WTC11 (cell line): ENCODE measurements around the gene CHRM3. TPM values are rescaled to one million over a fixed set of nuclear protein-coding genes. Genes with fewer than 3 reads are reported as not detected.

Source experiments
- ATAC-seq: fragments of 200-7000 bp; cut with Tn5 transposase; 2 replicates; pipeline ENCODE4 v1.10.0; 2021; ENCODE audit warnings: mild to moderate bottlenecking, moderate library complexity
- CTCF ChIA-PET: fragments of 300-600 bp; sonication (Branson Sonifier 250); formaldehyde crosslinking; loops from one replicate; lab custom pipeline; 2021; ENCODE audit warnings: antibody characterized with exemption; lab: Charles Lee
- POLR2A ChIA-PET: fragments of 350-600 bp; sonication (Branson Sonifier 250); formaldehyde crosslinking; loops from one replicate; lab custom pipeline; 2021; ENCODE audit warnings: antibody characterized with exemption; lab: Charles Lee
- DNase-seq: peaks from one replicate; pipeline ENCODE4 v3.0.0; 2021; ENCODE audit warnings: low spot score
- H3K27ac Mint-ChIP-seq: 2 replicates; pipeline ENCODE4 v1.8.0; 2021; ENCODE audit warnings: mixed read lengths
- H3K27me3 Mint-ChIP-seq: 2 replicates; pipeline ENCODE4 v1.8.0; 2021; ENCODE audit warnings: low read depth, mild to moderate bottlenecking, moderate library complexity, mixed read lengths
- H3K36me3 Mint-ChIP-seq: 2 replicates; pipeline ENCODE4 v1.8.0; 2021; ENCODE audit warnings: mixed read lengths
- H3K4me1 Mint-ChIP-seq: 2 replicates; pipeline ENCODE4 v1.8.0; 2022; ENCODE audit warnings: mixed read lengths
- H3K4me3 Mint-ChIP-seq: 2 replicates; pipeline ENCODE4 v1.8.0; 2021; ENCODE audit warnings: mild to moderate bottlenecking, moderate library complexity, mixed read lengths
- H3K9me3 Mint-ChIP-seq: 2 replicates; pipeline ENCODE4 v1.8.0; 2021; ENCODE audit warnings: mixed read lengths
- ATF1 ChIP-seq: sonication (generic); formaldehyde crosslinking; IDR thresholded peaks from 2 replicates; pipeline ENCODE4 v1.8.1; 2023; ENCODE audit warnings: mild to moderate bottlenecking, moderate library complexity, missing genetic modification reagents
- CREB1 ChIP-seq: sonication (generic); formaldehyde crosslinking; IDR thresholded peaks from 2 replicates; pipeline ENCODE4 v1.8.0; 2023; ENCODE audit warnings: mild to moderate bottlenecking, missing genetic modification reagents
- JAZF1 ChIP-seq: fragments of 250-450 bp; sonication (Bioruptor Pico); IDR thresholded peaks from 2 replicates; pipeline ENCODE4 v1.9.0; 2021; ENCODE audit warnings: moderate library complexity, mild to moderate bottlenecking, inconsistent platforms
- MXD4 ChIP-seq: fragments of 250-450 bp; sonication (Bioruptor Pico); IDR thresholded peaks from 2 replicates; pipeline ENCODE4 v1.8.0; 2021; ENCODE audit warnings: mild to moderate bottlenecking, moderate library complexity, borderline replicate concordance
- OVOL2 ChIP-seq: fragments of 250-450 bp; sonication (Bioruptor Pico); IDR thresholded peaks from 2 replicates; pipeline ENCODE4 v1.9.0; 2021; ENCODE audit warnings: mild to moderate bottlenecking, borderline replicate concordance
- PRRX2 ChIP-seq: fragments of 250-450 bp; sonication (Bioruptor Pico); IDR thresholded peaks from 2 replicates; pipeline ENCODE4 v1.8.0; 2021; ENCODE audit warnings: mild to moderate bottlenecking
- SMAD3 ChIP-seq: sonication (generic); formaldehyde crosslinking; IDR thresholded peaks from 2 replicates; pipeline ENCODE4 v1.8.0; 2022; ENCODE audit warnings: missing genetic modification reagents, mild to moderate bottlenecking, borderline replicate concordance
- SP1 ChIP-seq: sonication (generic); formaldehyde crosslinking; conservative IDR thresholded peaks from 2 replicates; pipeline ENCODE4 v1.8.1; 2022; ENCODE audit warnings: missing genetic modification reagents
- TEAD1 ChIP-seq: sonication (generic); formaldehyde crosslinking; IDR thresholded peaks from 2 replicates; pipeline ENCODE4 v1.8.0; 2022; ENCODE audit warnings: mild to moderate bottlenecking, missing genetic modification reagents
- TEAD4 ChIP-seq: sonication (generic); formaldehyde crosslinking; IDR thresholded peaks from 2 replicates; pipeline ENCODE4 v1.8.0; 2022; ENCODE audit warnings: mild to moderate bottlenecking, missing genetic modification reagents
- TP53 ChIP-seq: sonication (generic); formaldehyde crosslinking; IDR thresholded peaks from 2 replicates; pipeline ENCODE4 v1.8.1; 2023; ENCODE audit warnings: mild to moderate bottlenecking, missing genetic modification reagents
- ZBTB21 ChIP-seq: sonication (generic); formaldehyde crosslinking; IDR thresholded peaks from 2 replicates; pipeline ENCODE4 v1.8.1; 2023; ENCODE audit warnings: mild to moderate bottlenecking, missing genetic modification reagents, borderline replicate concordance
- ZNF121 ChIP-seq: sonication (generic); formaldehyde crosslinking; IDR thresholded peaks from 2 replicates; pipeline ENCODE4 v1.8.0; 2023; ENCODE audit warnings: missing genetic modification reagents
- ZNF396 ChIP-seq: fragments of 250-450 bp; sonication (Bioruptor Pico); IDR thresholded peaks from 2 replicates; pipeline ENCODE4 v1.8.0; 2021; ENCODE audit warnings: mild to moderate bottlenecking, moderate library complexity, borderline replicate concordance
- total RNA-seq: library from RNA; stranded (reverse); gene quantifications from 3 replicates; pipeline ENCODE4 v1.2.3, GENCODE V29; 2021
- TF ChIP-seq, protein P1 (sequence below): sonication (generic); formaldehyde crosslinking; IDR thresholded peaks from 2 replicates; pipeline ENCODE4 v1.8.1; 2023; ENCODE audit warnings: mild to moderate bottlenecking, missing genetic modification reagents, moderate library complexity
- TF ChIP-seq, protein P2 (sequence below): fragments of 250-450 bp; sonication (Bioruptor Pico); IDR thresholded peaks from 2 replicates; pipeline ENCODE4 v1.9.0; 2021; ENCODE audit warnings: moderate library complexity, mild to moderate bottlenecking, inconsistent platforms, borderline replicate concordance
- TF ChIP-seq, protein P3 (sequence below): fragments of 250-450 bp; sonication (Bioruptor Pico); IDR thresholded peaks from 2 replicates; pipeline ENCODE4 v1.9.0; 2021; ENCODE audit warnings: mild to moderate bottlenecking, borderline replicate concordance
- TF ChIP-seq, protein P4 (sequence below): sonication (generic); formaldehyde crosslinking; IDR thresholded peaks from 2 replicates; pipeline ENCODE4 v1.8.1; 2022; ENCODE audit warnings: mild to moderate bottlenecking, missing genetic modification reagents, moderate library complexity, borderline replicate concordance
- TF ChIP-seq, protein P5 (sequence below): fragments of 200-600 bp; IDR thresholded peaks from 2 replicates; pipeline ENCODE4 v1.8.0; 2022; ENCODE audit warnings: antibody characterized with exemption
- TF ChIP-seq, protein P6 (sequence below): sonication (generic); formaldehyde crosslinking; IDR thresholded peaks from 2 replicates; pipeline ENCODE4 v1.8.0; 2023; ENCODE audit warnings: missing genetic modification reagents, mild to moderate bottlenecking, borderline replicate concordance
- TF ChIP-seq, protein P7 (sequence below): sonication (generic); formaldehyde crosslinking; IDR thresholded peaks from 2 replicates; pipeline ENCODE4 v1.8.0; 2022; ENCODE audit warnings: mild to moderate bottlenecking, missing genetic modification reagents

CHRM3 gene
- total RNA-seq, 1 experiment from 2014 or later: 6.9 TPM

DNA sequence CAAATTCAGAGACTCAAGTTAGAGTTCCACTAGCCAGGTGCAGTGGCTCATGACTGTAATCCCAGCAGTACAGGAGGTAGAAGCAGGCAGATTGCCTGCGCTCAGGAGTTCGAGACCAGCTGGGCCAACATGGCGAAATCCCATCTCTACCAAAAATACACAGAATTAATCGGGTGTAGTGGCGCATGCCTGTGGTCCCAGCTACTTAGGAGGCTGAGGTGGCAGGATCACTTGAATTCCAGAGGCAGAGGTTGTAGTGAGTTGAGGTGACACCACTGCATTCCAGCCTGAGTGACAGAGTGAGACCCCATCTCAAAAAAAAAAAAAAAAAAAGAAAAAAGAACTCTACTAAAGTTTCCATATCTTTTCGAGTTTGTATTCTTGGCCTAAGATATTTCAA, 36.7 kb upstream of the CHRM3 start (continued):
- TF ChIP-seq, protein P1, sequence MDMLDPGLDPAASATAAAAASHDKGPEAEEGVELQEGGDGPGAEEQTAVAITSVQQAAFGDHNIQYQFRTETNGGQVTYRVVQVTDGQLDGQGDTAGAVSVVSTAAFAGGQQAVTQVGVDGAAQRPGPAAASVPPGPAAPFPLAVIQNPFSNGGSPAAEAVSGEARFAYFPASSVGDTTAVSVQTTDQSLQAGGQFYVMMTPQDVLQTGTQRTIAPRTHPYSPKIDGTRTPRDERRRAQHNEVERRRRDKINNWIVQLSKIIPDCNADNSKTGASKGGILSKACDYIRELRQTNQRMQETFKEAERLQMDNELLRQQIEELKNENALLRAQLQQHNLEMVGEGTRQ (CRISPR knock-in tag): no peak
- no peak for TF ChIP-seq ZNF121 (CRISPR knock-in tag)

DNA sequence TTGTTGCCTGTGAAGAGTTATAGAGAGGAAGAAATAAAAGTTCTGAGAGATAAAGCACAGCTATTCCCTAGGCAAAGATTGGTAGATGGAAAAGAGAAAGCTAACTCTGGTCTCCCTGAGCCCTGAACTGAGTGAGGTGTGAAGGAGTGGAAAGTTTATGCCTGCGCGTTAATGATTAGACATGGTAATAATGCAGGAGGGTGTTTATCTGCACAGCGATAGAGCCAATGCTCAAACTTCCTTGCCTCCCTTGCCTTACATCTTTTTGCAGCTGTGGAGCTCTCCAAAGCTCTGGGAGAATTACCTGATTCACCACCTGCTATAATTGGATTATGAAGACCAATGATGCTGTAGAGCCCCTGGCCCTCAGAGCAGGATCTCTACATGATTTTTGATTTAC, 32.8 kb upstream of the CHRM3 start:
- Mint-ChIP-seq H3K36me3 (no peaks in the 10 kb centered on the region), H3K4me1 (no peaks in the 10 kb centered on the region), H3K4me3 (no peak overlapping the region), H3K27ac (no peak overlapping the region), H3K27me3 (no peaks in the 10 kb centered on the region), H3K9me3 (no peaks in the 10 kb centered on the region)
- DNase-seq (no peak), ATAC-seq (no peak)
- TF ChIP-seq, protein P2, sequence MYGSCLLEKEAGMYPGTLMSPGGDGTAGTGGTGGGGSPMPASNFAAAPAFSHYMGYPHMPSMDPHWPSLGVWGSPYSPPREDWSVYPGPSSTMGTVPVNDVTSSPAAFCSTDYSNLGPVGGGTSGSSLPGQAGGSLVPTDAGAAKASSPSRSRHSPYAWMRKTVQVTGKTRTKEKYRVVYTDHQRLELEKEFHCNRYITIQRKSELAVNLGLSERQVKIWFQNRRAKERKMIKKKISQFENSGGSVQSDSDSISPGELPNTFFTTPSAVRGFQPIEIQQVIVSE: no peak
- no peak for TF ChIP-seq JAZF1 (CRISPR knock-in tag)
- no peak for TF ChIP-seq TEAD4 (CRISPR knock-in tag)
- TF ChIP-seq, protein P3, sequence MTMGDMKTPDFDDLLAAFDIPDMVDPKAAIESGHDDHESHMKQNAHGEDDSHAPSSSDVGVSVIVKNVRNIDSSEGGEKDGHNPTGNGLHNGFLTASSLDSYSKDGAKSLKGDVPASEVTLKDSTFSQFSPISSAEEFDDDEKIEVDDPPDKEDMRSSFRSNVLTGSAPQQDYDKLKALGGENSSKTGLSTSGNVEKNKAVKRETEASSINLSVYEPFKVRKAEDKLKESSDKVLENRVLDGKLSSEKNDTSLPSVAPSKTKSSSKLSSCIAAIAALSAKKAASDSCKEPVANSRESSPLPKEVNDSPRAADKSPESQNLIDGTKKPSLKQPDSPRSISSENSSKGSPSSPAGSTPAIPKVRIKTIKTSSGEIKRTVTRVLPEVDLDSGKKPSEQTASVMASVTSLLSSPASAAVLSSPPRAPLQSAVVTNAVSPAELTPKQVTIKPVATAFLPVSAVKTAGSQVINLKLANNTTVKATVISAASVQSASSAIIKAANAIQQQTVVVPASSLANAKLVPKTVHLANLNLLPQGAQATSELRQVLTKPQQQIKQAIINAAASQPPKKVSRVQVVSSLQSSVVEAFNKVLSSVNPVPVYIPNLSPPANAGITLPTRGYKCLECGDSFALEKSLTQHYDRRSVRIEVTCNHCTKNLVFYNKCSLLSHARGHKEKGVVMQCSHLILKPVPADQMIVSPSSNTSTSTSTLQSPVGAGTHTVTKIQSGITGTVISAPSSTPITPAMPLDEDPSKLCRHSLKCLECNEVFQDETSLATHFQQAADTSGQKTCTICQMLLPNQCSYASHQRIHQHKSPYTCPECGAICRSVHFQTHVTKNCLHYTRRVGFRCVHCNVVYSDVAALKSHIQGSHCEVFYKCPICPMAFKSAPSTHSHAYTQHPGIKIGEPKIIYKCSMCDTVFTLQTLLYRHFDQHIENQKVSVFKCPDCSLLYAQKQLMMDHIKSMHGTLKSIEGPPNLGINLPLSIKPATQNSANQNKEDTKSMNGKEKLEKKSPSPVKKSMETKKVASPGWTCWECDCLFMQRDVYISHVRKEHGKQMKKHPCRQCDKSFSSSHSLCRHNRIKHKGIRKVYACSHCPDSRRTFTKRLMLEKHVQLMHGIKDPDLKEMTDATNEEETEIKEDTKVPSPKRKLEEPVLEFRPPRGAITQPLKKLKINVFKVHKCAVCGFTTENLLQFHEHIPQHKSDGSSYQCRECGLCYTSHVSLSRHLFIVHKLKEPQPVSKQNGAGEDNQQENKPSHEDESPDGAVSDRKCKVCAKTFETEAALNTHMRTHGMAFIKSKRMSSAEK (CRISPR knock-in tag): no peak
- TF ChIP-seq ZNF396 (CRISPR knock-in tag): no peak
- no peak for TF ChIP-seq MXD4 (CRISPR knock-in tag)
- TF ChIP-seq ZBTB21 (CRISPR knock-in tag): no peak
- TF ChIP-seq SMAD3 (CRISPR knock-in tag): no peak
- TF ChIP-seq PRRX2: no peak
- TF ChIP-seq OVOL2 (CRISPR knock-in tag): no peak
- TF ChIP-seq SP1 (CRISPR knock-in tag): no peak
- no peak for TF ChIP-seq TP53 (CRISPR knock-in tag)
- TF ChIP-seq ATF1 (CRISPR knock-in tag): no peak
- TF ChIP-seq, protein P4, sequence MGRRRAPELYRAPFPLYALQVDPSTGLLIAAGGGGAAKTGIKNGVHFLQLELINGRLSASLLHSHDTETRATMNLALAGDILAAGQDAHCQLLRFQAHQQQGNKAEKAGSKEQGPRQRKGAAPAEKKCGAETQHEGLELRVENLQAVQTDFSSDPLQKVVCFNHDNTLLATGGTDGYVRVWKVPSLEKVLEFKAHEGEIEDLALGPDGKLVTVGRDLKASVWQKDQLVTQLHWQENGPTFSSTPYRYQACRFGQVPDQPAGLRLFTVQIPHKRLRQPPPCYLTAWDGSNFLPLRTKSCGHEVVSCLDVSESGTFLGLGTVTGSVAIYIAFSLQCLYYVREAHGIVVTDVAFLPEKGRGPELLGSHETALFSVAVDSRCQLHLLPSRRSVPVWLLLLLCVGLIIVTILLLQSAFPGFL (CRISPR knock-in tag): no peak
- TF ChIP-seq TEAD1 (CRISPR knock-in tag): no peak
- POLR2A ChIA-PET: no interaction called here
- CTCF ChIA-PET: no interaction called here

DNA sequence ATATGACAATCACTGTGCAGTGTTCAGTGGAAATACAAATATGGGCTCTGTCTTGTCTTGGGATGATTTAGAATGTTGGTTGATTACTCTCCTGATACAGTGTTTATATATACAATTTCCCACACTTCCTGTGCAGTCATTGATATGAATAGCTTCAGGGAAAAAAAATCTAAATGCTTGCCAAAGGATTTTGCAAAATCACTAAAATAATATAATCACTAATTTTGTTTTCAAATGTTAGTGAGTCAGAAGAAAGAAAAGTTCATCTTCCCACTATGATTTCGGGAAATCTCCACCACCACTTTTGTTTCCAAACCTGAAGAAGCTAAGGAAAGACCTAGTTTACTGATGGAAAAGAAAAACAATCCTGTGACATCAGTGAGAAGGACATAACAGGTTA, 32.1 kb upstream of the CHRM3 start:
- H3K36me3 Mint-ChIP-seq: no peaks in the 10 kb centered on the region
- DNase-seq: no peak
- ATAC-seq: no peak
- no peak overlapping the region for H3K4me3 Mint-ChIP-seq
- H3K4me1 Mint-ChIP-seq: no peaks in the 10 kb centered on the region
- ChIA-PET CTCF (no interaction called here), POLR2A (no interaction called here)
- no peaks in the 10 kb centered on the region for H3K27me3 Mint-ChIP-seq
- no peaks in the 10 kb centered on the region for H3K9me3 Mint-ChIP-seq
- no peak overlapping the region for H3K27ac Mint-ChIP-seq
- TF ChIP-seq ATF1 (CRISPR knock-in tag): no peak
- no peak for TF ChIP-seq CREB1 (CRISPR knock-in tag)
- TF ChIP-seq, protein P5, sequence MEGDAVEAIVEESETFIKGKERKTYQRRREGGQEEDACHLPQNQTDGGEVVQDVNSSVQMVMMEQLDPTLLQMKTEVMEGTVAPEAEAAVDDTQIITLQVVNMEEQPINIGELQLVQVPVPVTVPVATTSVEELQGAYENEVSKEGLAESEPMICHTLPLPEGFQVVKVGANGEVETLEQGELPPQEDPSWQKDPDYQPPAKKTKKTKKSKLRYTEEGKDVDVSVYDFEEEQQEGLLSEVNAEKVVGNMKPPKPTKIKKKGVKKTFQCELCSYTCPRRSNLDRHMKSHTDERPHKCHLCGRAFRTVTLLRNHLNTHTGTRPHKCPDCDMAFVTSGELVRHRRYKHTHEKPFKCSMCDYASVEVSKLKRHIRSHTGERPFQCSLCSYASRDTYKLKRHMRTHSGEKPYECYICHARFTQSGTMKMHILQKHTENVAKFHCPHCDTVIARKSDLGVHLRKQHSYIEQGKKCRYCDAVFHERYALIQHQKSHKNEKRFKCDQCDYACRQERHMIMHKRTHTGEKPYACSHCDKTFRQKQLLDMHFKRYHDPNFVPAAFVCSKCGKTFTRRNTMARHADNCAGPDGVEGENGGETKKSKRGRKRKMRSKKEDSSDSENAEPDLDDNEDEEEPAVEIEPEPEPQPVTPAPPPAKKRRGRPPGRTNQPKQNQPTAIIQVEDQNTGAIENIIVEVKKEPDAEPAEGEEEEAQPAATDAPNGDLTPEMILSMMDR: no peak
- TF ChIP-seq, protein P6, sequence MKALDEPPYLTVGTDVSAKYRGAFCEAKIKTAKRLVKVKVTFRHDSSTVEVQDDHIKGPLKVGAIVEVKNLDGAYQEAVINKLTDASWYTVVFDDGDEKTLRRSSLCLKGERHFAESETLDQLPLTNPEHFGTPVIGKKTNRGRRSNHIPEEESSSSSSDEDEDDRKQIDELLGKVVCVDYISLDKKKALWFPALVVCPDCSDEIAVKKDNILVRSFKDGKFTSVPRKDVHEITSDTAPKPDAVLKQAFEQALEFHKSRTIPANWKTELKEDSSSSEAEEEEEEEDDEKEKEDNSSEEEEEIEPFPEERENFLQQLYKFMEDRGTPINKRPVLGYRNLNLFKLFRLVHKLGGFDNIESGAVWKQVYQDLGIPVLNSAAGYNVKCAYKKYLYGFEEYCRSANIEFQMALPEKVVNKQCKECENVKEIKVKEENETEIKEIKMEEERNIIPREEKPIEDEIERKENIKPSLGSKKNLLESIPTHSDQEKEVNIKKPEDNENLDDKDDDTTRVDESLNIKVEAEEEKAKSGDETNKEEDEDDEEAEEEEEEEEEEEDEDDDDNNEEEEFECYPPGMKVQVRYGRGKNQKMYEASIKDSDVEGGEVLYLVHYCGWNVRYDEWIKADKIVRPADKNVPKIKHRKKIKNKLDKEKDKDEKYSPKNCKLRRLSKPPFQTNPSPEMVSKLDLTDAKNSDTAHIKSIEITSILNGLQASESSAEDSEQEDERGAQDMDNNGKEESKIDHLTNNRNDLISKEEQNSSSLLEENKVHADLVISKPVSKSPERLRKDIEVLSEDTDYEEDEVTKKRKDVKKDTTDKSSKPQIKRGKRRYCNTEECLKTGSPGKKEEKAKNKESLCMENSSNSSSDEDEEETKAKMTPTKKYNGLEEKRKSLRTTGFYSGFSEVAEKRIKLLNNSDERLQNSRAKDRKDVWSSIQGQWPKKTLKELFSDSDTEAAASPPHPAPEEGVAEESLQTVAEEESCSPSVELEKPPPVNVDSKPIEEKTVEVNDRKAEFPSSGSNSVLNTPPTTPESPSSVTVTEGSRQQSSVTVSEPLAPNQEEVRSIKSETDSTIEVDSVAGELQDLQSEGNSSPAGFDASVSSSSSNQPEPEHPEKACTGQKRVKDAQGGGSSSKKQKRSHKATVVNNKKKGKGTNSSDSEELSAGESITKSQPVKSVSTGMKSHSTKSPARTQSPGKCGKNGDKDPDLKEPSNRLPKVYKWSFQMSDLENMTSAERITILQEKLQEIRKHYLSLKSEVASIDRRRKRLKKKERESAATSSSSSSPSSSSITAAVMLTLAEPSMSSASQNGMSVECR: no peak
- TF ChIP-seq, protein P7, sequence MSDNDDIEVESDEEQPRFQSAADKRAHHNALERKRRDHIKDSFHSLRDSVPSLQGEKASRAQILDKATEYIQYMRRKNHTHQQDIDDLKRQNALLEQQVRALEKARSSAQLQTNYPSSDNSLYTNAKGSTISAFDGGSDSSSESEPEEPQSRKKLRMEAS (CRISPR knock-in tag): no peak
